NCI-H146 treated with DMSO at 0.1 percent for 48 hours (cell line): ENCODE data around the gene ZNF829.
A peak's percentile ranks its signal among the peaks of the same experiment; 100 is the strongest.

Experiments used
- DNase-seq: peaks from one replicate; lab custom pipeline; 2025; ENCODE audit not compliant: unreplicated experiment; lab: John Stamatoyannopoulos, UW

ZNF829 gene

GRCh38 chr19:36915992-36916830 is at the start of gene ZNF829, which contains the start of gene ZNF568:
Gene ZNF829 (minus strand): TSS chr19:36916291. CDS start chr19:36915167, 1,124 bp downstream.
Gene ZNF568 (plus strand): TSS chr19:36916332. CDS start chr19:36922771, 6,439 bp downstream.
- peak; percentile 65 for DNase-seq

- DNase-seq = peak; percentile 32
Measured at GRCh38 chr19:36963280-36963679, 47.2 kb upstream of the ZNF829 start.

- DNase-seq = no peak
Measured at GRCh38 chr19:36962346-36962745, 46.3 kb upstream of the ZNF829 start.

- DNase-seq = no peak
Measured at GRCh38 chr19:36950335-36951119, 34.4 kb upstream of the ZNF829 start.

GRCh38 chr19:36939153-36939552 is 23.1 kb upstream of the ZNF829 start:
- no peak for DNase-seq

- no peak for DNase-seq
Measured at GRCh38 chr19:36931684-36932083, 15.6 kb upstream of the ZNF829 start.

GRCh38 chr19:36918090-36918489 is 2.0 kb upstream of the ZNF829 start:
- no peak for DNase-seq

GRCh38 chr19:36916991-36917390 is 900 bp upstream of the ZNF829 start:
- no peak for DNase-seq

- DNase-seq = no peak
Measured at GRCh38 chr19:36898422-36898821, 17.7 kb downstream of the ZNF829 start.

- no peak for DNase-seq
Measured at GRCh38 chr19:36894849-36895383, 21.2 kb downstream of the ZNF829 start.

- DNase-seq = no peak
Measured at GRCh38 chr19:36891768-36892357, 24.2 kb downstream of the ZNF829 start.

GRCh38 chr19:36876993-36877938 is 38.8 kb downstream of the ZNF829 start:
- no peak for DNase-seq

GRCh38 chr19:36851898-36852297 is 64.2 kb downstream of the ZNF829 start:
- no peak for DNase-seq

GRCh38 chr19:36850559-36851442 is 65.3 kb downstream of the ZNF829 start, which contains the start of gene ZNF345:
Gene ZNF345 (plus strand): TSS chr19:36850876. CDS start chr19:36876831, 25,955 bp downstream.
- peak; percentile 93 for DNase-seq

GRCh38 chr19:36849701-36850558 is 66.2 kb downstream of the ZNF829 start:
- DNase-seq = peak; percentile 85

- no peak for DNase-seq
Measured at GRCh38 chr19:36847968-36848367, 68.1 kb downstream of the ZNF829 start.

GRCh38 chr19:36838784-36839324 is 77.2 kb downstream of the ZNF829 start:
- DNase-seq = no peak
